ENCODE data around the gene C6orf141.

DNA sequence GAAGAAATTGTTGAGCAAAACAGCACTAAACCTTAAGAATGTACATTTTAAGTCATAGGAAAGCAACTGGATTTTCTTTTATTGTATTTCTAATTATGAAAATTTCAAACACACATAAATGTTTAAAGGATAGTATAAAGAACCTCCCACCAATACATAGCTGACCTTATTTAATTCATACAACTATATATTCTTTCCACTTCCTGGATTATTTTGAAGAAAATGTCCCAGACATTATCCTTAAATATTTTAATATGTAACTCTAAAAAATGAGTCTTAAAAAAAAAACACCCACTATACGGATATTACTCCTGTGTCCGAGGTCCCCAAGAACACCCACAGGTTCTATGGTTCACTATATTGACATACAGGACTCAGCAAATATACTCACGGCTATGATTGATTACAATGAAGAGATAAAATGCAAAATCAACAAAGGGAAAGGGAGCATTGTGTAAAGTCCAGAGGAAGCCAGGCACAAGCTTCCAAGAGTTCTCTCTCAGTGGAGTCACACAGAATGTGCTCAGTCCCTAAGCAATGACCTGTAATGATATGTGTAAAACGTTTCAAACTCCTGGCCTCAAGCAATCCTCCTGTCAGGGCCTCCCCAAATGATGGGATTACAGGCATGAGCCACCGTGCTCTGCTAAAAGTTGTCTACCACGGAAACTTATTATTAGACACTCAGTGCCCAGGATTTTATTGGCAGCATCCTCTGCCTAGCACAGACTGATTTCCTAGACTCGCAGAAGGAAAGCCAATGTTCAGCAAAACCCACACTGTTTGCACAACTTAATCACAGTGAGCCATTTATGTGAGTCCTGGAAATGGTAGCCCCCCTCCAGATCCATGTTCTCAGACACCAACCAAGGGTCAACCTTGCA is 27.5 kb upstream of the C6orf141 start:
- TF ChIP-seq POLR2A (IDR thresholded peaks at IDR 0.05), result no peak
- TF ChIP-seq, protein P1, sequence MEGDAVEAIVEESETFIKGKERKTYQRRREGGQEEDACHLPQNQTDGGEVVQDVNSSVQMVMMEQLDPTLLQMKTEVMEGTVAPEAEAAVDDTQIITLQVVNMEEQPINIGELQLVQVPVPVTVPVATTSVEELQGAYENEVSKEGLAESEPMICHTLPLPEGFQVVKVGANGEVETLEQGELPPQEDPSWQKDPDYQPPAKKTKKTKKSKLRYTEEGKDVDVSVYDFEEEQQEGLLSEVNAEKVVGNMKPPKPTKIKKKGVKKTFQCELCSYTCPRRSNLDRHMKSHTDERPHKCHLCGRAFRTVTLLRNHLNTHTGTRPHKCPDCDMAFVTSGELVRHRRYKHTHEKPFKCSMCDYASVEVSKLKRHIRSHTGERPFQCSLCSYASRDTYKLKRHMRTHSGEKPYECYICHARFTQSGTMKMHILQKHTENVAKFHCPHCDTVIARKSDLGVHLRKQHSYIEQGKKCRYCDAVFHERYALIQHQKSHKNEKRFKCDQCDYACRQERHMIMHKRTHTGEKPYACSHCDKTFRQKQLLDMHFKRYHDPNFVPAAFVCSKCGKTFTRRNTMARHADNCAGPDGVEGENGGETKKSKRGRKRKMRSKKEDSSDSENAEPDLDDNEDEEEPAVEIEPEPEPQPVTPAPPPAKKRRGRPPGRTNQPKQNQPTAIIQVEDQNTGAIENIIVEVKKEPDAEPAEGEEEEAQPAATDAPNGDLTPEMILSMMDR (IDR thresholded peaks at IDR 0.05), result no peak

Measured in esophagus squamous epithelium (tissue), 4 donors.